Endothelial cell of umbilical vein (primary cell): ENCODE measurements around the gene POLR2E. TPM values are rescaled to one million over a fixed set of nuclear protein-coding genes. Genes with fewer than 3 reads are reported as not detected.

Experiments used
- BruUV-seq: library from RNA; stranded (reverse); fragments of 400-500 nt; replicated peaks from 2 replicates; lab custom pipeline; 2021; lab: Mats Ljungman, UMichigan
- CTCF ChIA-PET: fragments of 300-600, 350-600 bp; sonication (Branson Sonifier 250); formaldehyde crosslinking; loops from one replicate; lab custom pipeline; 2021; ENCODE audit warnings: antibody characterized with exemption, inconsistent platforms; lab: Charles Lee
- POLR2A ChIA-PET: fragments of 300-600, 350-600 bp; sonication (Branson Sonifier 250); formaldehyde crosslinking; loops from one replicate; lab custom pipeline; 2021; ENCODE audit warnings: antibody characterized with exemption, inconsistent platforms; lab: Charles Lee
- DNase-seq: peaks from one replicate; pipeline ENCODE4 v3.0.0-alpha.2; 2011; ENCODE audit warnings: low read depth, low spot score
- FAIRE-seq: peaks from 2 replicates; lab custom pipeline; 2011; peaks lifted over from hg19 to GRCh38; lab: Jason Lieb, UNC
- H2AFZ ChIP-seq: 2 replicates; pipeline ENCODE4 v1.6.0; 2012; ENCODE audit warnings: low read depth, low read length, control low read depth, inconsistent platforms
- H3K27ac ChIP-seq: 2 replicates; pipeline ENCODE4 v1.5.1; 2011; ENCODE audit warnings: low read depth, mild to moderate bottlenecking, control low read depth, low read length, moderate library complexity; ENCODE audit not compliant: insufficient read depth
- H3K27me3 ChIP-seq, 2 experiments: 2 replicates each; pipeline versions ENCODE4 v1.6.0 to v1.6.1; 2011; ENCODE audit warnings: low read length in 2 of 2, mixed read lengths in 1 of 2; ENCODE audit not compliant: control insufficient read depth in 2 of 2, insufficient read depth in 2 of 2
- H3K36me3 ChIP-seq, 2 experiments: 2 replicates in 1 of 2; 3 replicates in 1 of 2; pipeline ENCODE4 v1.5.1; 2011; ENCODE audit warnings: low read length in 2 of 2, mild to moderate bottlenecking in 1 of 2, moderate library complexity in 1 of 2; ENCODE audit not compliant: control insufficient read depth in 2 of 2, insufficient read depth in 2 of 2; ENCODE audit errors: extremely low read depth in 1 of 2
- H3K4me1 ChIP-seq: 3 replicates; pipeline ENCODE4 v1.5.1; 2011; ENCODE audit warnings: mild to moderate bottlenecking, low read length; ENCODE audit not compliant: control insufficient read depth, insufficient read depth; ENCODE audit errors: extremely low read depth
- H3K4me2 ChIP-seq: 2 replicates; pipeline ENCODE4 v1.6.1; 2011; ENCODE audit warnings: low read length, control low read depth, mixed read lengths; ENCODE audit not compliant: insufficient read depth
- H3K4me3 ChIP-seq, 3 experiments: fragments of 200-600 bp in 1 of 3; sonication (generic), shearing (Covaris generic) in 1 of 3; replicated peaks in 1 of 3; 2 replicates each; pipeline ENCODE4 v1.5.1; 2011 to 2016; ENCODE audit warnings: control low read depth in 3 of 3, low read length in 3 of 3, mild to moderate bottlenecking in 2 of 3, inconsistent platforms in 1 of 3, low read depth in 1 of 3, moderate library complexity in 1 of 3; ENCODE audit not compliant: insufficient read depth in 1 of 3
- H3K79me2 ChIP-seq: 2 replicates; pipeline ENCODE4 v1.6.0; 2012; ENCODE audit warnings: low read length, inconsistent platforms; ENCODE audit not compliant: control insufficient read depth, insufficient read depth
- H3K9ac ChIP-seq: replicated peaks from 2 replicates; pipeline ENCODE3; 2011; ENCODE audit warnings: low read length, control low read depth; ENCODE audit not compliant: insufficient read depth; ENCODE audit errors: extremely low read depth
- H3K9me1 ChIP-seq: replicated peaks from 3 replicates; pipeline ENCODE4 v1.6.0; 2011; ENCODE audit warnings: mild to moderate bottlenecking, low read length; ENCODE audit not compliant: control insufficient read depth, insufficient read depth; ENCODE audit errors: extremely low read depth
- H3K9me3 ChIP-seq: replicated peaks from 2 replicates; pipeline ENCODE4 v1.5.1; 2012; ENCODE audit warnings: low read length, inconsistent platforms; ENCODE audit not compliant: control insufficient read depth, insufficient read depth
- H4K20me1 ChIP-seq: replicated peaks from 2 replicates; pipeline ENCODE3; 2011; ENCODE audit warnings: mild to moderate bottlenecking, low read length; ENCODE audit not compliant: control insufficient read depth, insufficient read depth; ENCODE audit errors: extremely low read depth
- EZH2 ChIP-seq: IDR thresholded peaks from 2 replicates; pipeline ENCODE4 v1.6.1; 2012; ENCODE audit warnings: borderline replicate concordance, low read depth, mild to moderate bottlenecking, moderate library complexity, low read length, inconsistent platforms; ENCODE audit not compliant: severe bottlenecking
- FOS ChIP-seq: IDR thresholded peaks from 2 replicates; pipeline ENCODE4 v1.6.1; 2011; ENCODE audit warnings: mild to moderate bottlenecking, low read length, moderate library complexity, borderline replicate concordance; ENCODE audit not compliant: insufficient read depth
- GATA2 ChIP-seq: IDR thresholded peaks from 2 replicates; pipeline ENCODE4 v1.7.0; 2011; ENCODE audit warnings: low read depth, mild to moderate bottlenecking, moderate library complexity, mixed read lengths, low read length; ENCODE audit not compliant: insufficient read length, insufficient read depth
- JUN ChIP-seq: IDR thresholded peaks from 2 replicates; pipeline ENCODE4 v1.6.1; 2011; ENCODE audit warnings: borderline replicate concordance, low read depth; ENCODE audit not compliant: insufficient read length, insufficient read depth
- MYC ChIP-seq: IDR thresholded peaks from one replicate; pipeline ENCODE4 v1.6.1; 2011; ENCODE audit warnings: mild to moderate bottlenecking, low read depth, low read length
- POLR2A ChIP-seq: IDR thresholded peaks from 2 replicates; pipeline ENCODE4 v1.6.1; 2012; ENCODE audit warnings: low read depth, mild to moderate bottlenecking, control low read depth, low read length
- POLR2AphosphoS5 ChIP-seq: IDR thresholded peaks from 2 replicates; pipeline ENCODE4 v1.6.1; 2012; ENCODE audit warnings: low read depth, mild to moderate bottlenecking, control low read depth, low read length, moderate library complexity; ENCODE audit not compliant: insufficient read depth
- dilution Hi-C: fragments of 300-500 bp; cut with MboI; formaldehyde crosslinking; loops from one replicate; pipeline ENCODE4 v1.15.0; 2019; ENCODE audit warnings: low sequenced_read_pairs; ENCODE audit not compliant: extremely low pct_ligation_motif_present
- intact Hi-C: fragments of 100-400 bp; cut with micrococcal nuclease; formaldehyde crosslinking; loops from one replicate; pipeline ENCODE4 v1.10.0; 2022
- polyA plus RNA-seq, 4 experiments: library from polyadenylated mRNA; depleted of rRNA in 3 of 4; stranded (reverse) in 3 of 4; unstranded in 1 of 4; fragments of >200 nt; gene quantifications; 2 replicates each; pipeline versions ENCODE4 v1.2.1 to v1.2.3, GENCODE V29; 2011 to 2012; ENCODE audit warnings: missing spikeins in 1 of 4
- total RNA-seq: library from RNA; stranded (reverse); gene quantifications from 2 replicates; pipeline ENCODE4 v1.2.3, GENCODE V29; 2021
- TF ChIP-seq, protein P1 (sequence below): IDR thresholded peaks from 2 replicates; pipeline ENCODE4 v1.6.1; 2011; ENCODE audit not compliant: insufficient read depth, insufficient read length
- TF ChIP-seq, protein P2 (sequence below), 2 donors: IDR thresholded peaks; 1 replicate in 1 of 2; 2 replicates in 1 of 2; pipeline ENCODE4 v1.5.1; 2011; ENCODE audit warnings: low read length in 2 of 2, mild to moderate bottlenecking in 2 of 2, moderate library complexity in 2 of 2, control low read depth in 1 of 2, inconsistent platforms in 1 of 2, low read depth in 1 of 2; ENCODE audit not compliant: insufficient read depth in 1 of 2; ENCODE audit errors: extremely low read depth in 1 of 2

Gene POLR2E
- total and polyA plus RNA-seq, 2 donors (not counting 3 experiments of a cell fraction or from before 2014, with no cell fraction given): 272 to 344 TPM

DNA sequence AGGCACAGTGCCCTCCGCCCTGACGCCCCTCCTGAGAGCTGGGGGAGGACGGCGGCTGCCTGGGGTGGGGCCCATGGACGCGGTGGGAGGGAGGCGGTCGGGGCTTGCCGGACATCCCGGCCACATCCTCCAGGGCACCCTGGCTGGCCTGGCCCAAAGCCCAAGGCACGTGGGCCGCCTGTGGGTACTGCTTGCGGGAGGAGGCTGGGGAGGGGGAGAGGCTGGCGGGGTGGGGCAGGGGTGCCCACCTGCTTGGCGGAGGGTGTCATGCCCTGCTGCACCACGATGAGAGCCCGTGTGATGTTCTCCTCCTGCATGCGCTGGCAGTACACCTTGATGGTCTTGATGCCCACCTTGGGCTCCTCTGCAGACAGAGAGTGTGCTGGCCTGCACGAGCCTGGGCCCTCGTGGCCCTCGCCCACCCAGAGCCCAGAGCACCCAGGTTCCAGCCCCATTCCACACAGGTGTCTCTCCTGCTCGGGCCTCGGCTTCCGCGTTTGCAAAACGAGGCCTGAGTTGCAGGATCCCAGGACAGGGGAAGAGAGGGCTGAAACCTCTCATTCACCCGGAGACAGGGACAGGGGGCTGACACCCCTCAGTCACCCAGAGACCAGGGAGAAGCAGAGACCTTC lies 3.5 kb downstream of the POLR2E start:
- Histone ChIP-seq H3K9me1 (no peaks in the 10 kb centered on the region), H3K4me1 (peaks cover 10% of the 10 kb centered on the region), H3K9me3 (no peaks in the 10 kb centered on the region), H3K4me2 (no peak overlapping the region), H4K20me1 (no peaks in the 10 kb centered on the region), H3K9ac (no peak overlapping the region), H3K79me2 (peaks cover 22% of the 10 kb centered on the region), H3K4me3 (no peak overlapping the region), H3K27ac (no peak overlapping the region), H3K36me3 (peaks cover 9 to 26% of the 10 kb centered on the region in 2 experiments), H3K27me3 (no peaks in the 10 kb centered on the region), H2AFZ (no peak overlapping the region)
- intact Hi-C loops: no loop called here
- POLR2A ChIA-PET: no interaction called here
- FAIRE-seq: no peak
- CTCF ChIA-PET: interaction anchor here (1.2 kb wide), 1 partner anchor 11 kb away, joined by 3 read pairs; no protein-coding TSS in a partner anchor
- TF ChIP-seq POLR2AphosphoS5 (no peak), JUN (no peak), EZH2 (no peak), FOS (no peak), GATA2 (no peak), MYC (no peak), POLR2A (no peak)
- TF ChIP-seq, protein P1, sequence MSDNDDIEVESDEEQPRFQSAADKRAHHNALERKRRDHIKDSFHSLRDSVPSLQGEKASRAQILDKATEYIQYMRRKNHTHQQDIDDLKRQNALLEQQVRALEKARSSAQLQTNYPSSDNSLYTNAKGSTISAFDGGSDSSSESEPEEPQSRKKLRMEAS: no peak
- TF ChIP-seq, protein P2, sequence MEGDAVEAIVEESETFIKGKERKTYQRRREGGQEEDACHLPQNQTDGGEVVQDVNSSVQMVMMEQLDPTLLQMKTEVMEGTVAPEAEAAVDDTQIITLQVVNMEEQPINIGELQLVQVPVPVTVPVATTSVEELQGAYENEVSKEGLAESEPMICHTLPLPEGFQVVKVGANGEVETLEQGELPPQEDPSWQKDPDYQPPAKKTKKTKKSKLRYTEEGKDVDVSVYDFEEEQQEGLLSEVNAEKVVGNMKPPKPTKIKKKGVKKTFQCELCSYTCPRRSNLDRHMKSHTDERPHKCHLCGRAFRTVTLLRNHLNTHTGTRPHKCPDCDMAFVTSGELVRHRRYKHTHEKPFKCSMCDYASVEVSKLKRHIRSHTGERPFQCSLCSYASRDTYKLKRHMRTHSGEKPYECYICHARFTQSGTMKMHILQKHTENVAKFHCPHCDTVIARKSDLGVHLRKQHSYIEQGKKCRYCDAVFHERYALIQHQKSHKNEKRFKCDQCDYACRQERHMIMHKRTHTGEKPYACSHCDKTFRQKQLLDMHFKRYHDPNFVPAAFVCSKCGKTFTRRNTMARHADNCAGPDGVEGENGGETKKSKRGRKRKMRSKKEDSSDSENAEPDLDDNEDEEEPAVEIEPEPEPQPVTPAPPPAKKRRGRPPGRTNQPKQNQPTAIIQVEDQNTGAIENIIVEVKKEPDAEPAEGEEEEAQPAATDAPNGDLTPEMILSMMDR (IDR thresholded peaks at IDR 0.05; ENCODE audit: extremely low read depth in 1 of 2, insufficient read depth in 1 of 2, low read depth in 1 of 2, low read length in 2 of 2): no peak
- no peak for DNase-seq
- dilution Hi-C loops: no loop called here
- no TSS peak for BruUV-seq
